DLD1 (cell line): ENCODE data around the gene LRSAM1.
"Not testable (repeated sequence)": the region's sequence is repeated elsewhere in the genome, so short reads cannot be mapped to it uniquely, and the experiment has no call there.

Source experiments
- in situ Hi-C: cut with HindIII; loops from 2 replicates; pipeline ENCODE4 v1.10.0; 2017; ENCODE audit warnings: low sequenced_read_pairs

The LRSAM1 gene

DNA sequence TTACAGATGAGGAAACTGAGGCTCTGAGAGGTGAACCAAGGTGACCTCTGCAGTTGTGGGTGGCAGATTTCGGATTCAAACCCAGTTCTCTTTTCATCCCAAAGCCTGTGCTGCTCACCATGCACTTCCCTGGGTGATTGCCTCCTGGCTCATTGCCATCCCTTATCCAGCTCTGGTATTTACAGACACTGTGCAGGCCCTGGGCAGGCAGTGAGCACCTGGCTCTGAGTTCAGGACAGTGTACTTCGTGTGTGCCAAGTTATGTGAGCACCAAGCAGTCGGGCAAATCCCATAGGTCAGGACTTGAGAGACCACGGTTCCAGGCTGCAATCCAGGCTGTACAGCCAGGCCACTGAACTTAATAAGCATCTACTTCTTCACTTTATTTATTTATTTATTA lies 1.4 kb downstream of the LRSAM1 start:
- in situ Hi-C loops: no loop called here

GRCh38 chr9:127455324-127455992 lies 4.1 kb downstream of the LRSAM1 start:
- in situ Hi-C loops: no loop called here

- in situ Hi-C loops: no loop called here
These were observed 6.0 kb downstream of the LRSAM1 start for GRCh38 chr9:127457191-127457878.

- in situ Hi-C loops: no loop called here
These were observed 7.6 kb downstream of the LRSAM1 start for GRCh38 chr9:127458921-127459320.

GRCh38 chr9:127463382-127463781 lies 12.1 kb downstream of the LRSAM1 start:
- in situ Hi-C loops: no loop called here

GRCh38 chr9:127463911-127464310 lies 12.6 kb downstream of the LRSAM1 start:
- in situ Hi-C loops: no loop called here

- in situ Hi-C loops: not testable (repeated sequence)
These were observed 15.2 kb downstream of the LRSAM1 start for GRCh38 chr9:127466407-127466917.

DNA sequence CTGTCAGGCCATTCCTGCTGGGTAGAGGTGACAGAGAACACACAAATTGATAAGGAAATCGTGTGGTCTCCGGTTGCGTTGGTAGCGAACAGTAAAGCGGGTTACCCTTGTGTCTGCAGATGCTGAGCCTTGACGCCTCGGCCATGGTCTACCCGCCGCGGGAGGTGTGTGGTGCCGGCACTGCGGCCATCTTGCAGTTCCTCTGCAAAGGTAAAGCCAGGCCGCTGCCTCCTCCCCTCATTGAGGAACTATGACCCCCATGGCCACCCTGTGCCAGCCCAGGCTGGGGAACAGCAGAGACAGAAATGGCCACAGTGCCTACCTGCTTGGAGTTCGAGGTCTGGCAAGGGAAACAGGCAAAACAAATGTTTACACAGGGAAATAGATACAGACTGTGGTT lies 16.3 kb downstream of the LRSAM1 start:
- in situ Hi-C loops: no loop called here

DNA sequence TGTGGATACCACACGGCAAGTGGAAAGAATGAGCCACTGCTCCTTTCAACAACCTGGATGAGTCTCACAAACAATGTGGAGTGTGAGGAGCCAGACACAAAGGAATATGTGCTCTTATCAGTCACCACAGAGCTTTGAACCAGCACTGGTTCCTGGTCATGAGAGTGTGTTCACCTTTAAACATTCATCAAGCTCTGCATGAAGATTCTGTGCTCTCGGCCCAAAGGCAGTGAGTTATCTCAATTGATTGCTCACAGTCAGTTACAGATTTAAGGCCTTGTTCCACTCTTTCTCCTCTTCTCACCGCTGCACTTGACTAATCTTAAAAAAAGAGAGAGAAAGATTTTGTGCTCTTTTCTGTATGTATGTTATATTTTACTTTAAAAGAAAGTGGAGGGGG lies 19.4 kb downstream of the LRSAM1 start:
- in situ Hi-C loops: no loop called here

GRCh38 chr9:127473501-127473900 lies 22.2 kb downstream of the LRSAM1 start:
- in situ Hi-C loops: no loop called here

GRCh38 chr9:127473932-127474331 lies 22.6 kb downstream of the LRSAM1 start:
- in situ Hi-C loops: no loop called here

DNA sequence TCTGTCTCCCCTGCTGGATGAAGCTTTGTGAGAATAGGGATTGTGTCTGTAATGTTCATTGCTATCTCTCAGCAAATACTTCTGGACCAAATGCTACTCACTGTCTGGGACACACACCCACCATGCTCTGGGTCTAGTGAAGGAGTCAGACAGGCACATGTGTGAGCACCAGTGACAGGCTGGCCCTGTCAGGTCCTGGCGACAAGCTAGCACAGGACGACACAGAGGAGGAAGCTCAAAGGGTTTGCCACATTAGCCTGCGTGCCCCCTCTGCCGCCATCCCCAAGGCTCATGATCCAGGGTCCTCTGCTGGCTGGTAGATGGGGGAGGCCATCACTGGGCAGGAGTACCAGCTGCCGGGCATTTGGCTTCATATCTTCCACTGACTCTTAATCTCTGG lies 23.3 kb downstream of the LRSAM1 start:
- in situ Hi-C loops: no loop called here

GRCh38 chr9:127479507-127480081 lies 28.3 kb downstream of the LRSAM1 start:
- in situ Hi-C loops: no loop called here

GRCh38 chr9:127482662-127483061 lies 31.4 kb downstream of the LRSAM1 start:
- in situ Hi-C loops: no loop called here

DNA sequence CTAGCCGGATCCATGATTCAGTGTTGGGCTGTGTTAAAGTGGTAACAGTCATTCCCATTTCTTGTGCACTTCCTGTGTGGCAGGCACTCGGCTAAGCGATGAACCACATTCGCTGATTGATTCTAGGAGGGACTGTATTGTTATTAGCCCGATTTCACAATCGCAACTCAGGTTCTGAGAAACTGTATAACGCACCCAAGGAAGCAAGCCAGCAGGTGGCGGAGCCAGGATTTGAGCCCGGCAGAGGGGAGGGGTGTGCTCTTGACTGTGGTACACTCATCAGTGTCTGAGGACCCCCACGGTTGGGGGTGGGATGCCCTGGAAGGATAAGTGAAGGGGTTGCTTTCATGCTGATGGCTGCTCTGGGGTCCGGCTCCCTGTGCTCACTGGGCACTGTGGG lies 34.7 kb downstream of the LRSAM1 start:
- in situ Hi-C loops: no loop called here

- in situ Hi-C loops: no loop called here
These were observed 37.6 kb downstream of the LRSAM1 start for GRCh38 chr9:127488946-127489345.

- in situ Hi-C loops: no loop called here
These were observed 38.3 kb downstream of the LRSAM1 start for GRCh38 chr9:127489471-127490115.

DNA sequence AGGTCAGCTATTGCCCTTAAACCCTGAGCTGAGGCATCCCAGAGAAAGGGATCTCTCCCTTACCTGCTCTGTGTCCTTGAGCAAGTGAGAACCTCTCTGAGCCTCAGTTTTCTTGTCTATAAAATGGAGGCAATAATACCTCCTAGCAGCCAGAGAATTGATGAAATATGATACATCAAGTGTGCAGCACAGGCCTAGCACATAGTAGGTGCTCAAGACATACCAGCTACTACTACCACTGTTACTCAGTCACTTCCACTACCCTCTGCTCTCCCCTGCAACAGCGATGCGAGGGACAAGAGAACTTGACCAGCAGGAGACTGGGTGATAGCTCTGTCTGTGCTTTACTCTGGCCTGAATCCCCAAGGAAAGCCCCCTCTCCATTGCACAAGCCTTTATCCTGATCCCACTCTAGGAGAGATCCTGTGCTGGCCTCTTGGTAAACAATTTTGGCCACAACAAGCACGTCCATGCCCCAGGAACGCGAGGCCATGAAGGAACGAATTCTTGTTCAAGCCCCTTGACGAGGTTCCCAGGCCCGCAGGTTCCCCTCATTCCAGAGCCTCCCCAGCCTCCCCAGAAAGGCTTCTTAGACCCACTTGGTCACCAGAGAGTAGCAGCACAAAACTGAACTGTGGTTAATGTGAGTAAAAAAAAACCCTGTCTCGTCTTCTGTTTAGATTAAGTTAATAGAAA lies 39.4 kb downstream of the LRSAM1 start:
- in situ Hi-C loops: no loop called here

DNA sequence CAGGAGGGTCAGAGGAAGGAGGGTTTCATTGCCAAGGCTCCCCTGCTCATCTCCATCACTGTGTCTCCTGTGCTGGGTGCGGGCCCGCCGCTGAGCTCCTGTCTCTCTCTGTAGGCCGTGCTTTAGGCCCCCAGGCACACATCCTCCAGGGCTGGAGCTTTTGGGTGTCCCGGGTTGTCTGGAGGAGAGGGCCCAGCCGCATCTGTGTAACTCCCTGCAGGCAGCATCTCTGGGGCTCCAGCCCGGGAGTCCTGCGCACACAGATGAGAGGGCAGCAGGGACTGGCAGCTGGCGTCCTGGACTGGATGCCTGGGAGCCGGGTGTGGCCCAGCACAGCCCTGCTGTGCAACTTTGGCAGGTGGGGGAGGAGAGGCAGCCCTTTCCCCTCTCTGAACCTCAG lies 40.2 kb downstream of the LRSAM1 start:
- in situ Hi-C loops: no loop called here

GRCh38 chr9:127492616-127493015 lies 41.3 kb downstream of the LRSAM1 start:
- in situ Hi-C loops: no loop called here
